HG03064 (cell line): Measurements from ENCODE around the gene SLC7A6OS.

ENCODE experiments used
- ATAC-seq: cut with Tn5 transposase; IDR thresholded peaks from one replicate; pipeline ENCODE4 v1.9.1; 2021; ENCODE audit warnings: low read depth; ENCODE audit not compliant: unreplicated experiment

Gene SLC7A6OS

GRCh38 chr16:68345351-68345810, 34.6 kb upstream of the SLC7A6OS start:
- no peak for ATAC-seq

- no peak for ATAC-seq
Observed at GRCh38 chr16:68344252-68344651, 33.5 kb upstream of the SLC7A6OS start.

GRCh38 chr16:68343137-68343536, 32.4 kb upstream of the SLC7A6OS start:
- no peak for ATAC-seq

GRCh38 chr16:68342620-68343019, 31.9 kb upstream of the SLC7A6OS start:
- ATAC-seq, result no peak

GRCh38 chr16:68339214-68339613, 28.5 kb upstream of the SLC7A6OS start:
- no peak for ATAC-seq

GRCh38 chr16:68338326-68339119, 27.8 kb upstream of the SLC7A6OS start:
- no peak for ATAC-seq

GRCh38 chr16:68335175-68335574, 24.4 kb upstream of the SLC7A6OS start:
- no peak for ATAC-seq

- no peak for ATAC-seq
Observed at GRCh38 chr16:68332411-68333121, 21.8 kb upstream of the SLC7A6OS start.

- no peak for ATAC-seq
Observed at GRCh38 chr16:68331879-68332410, 21.2 kb upstream of the SLC7A6OS start.

GRCh38 chr16:68328860-68329390, 18.2 kb upstream of the SLC7A6OS start:
- ATAC-seq, result no peak

GRCh38 chr16:68328151-68328859, 17.6 kb upstream of the SLC7A6OS start:
- ATAC-seq, result no peak

- ATAC-seq, result no peak
Observed at GRCh38 chr16:68324780-68325357, 14.1 kb upstream of the SLC7A6OS start.

- ATAC-seq, result no peak
Observed at GRCh38 chr16:68324336-68324735, 13.6 kb upstream of the SLC7A6OS start.

- no peak for ATAC-seq
Observed at GRCh38 chr16:68319185-68319908, 8.6 kb upstream of the SLC7A6OS start.

GRCh38 chr16:68313116-68313515, 2.4 kb upstream of the SLC7A6OS start:
- ATAC-seq, result no peak

- peak; percentile 27 for ATAC-seq
Observed at GRCh38 chr16:68310437-68310773, 341 bp downstream of the SLC7A6OS start.

- ATAC-seq, result no peak
Observed at GRCh38 chr16:68309799-68310198, 947 bp downstream of the SLC7A6OS start.

- no peak for ATAC-seq
Observed at GRCh38 chr16:68306633-68307032, 4.1 kb downstream of the SLC7A6OS start.

- ATAC-seq, result no peak
Observed at GRCh38 chr16:68300734-68301459, 9.8 kb downstream of the SLC7A6OS start.
